ENCODE results near the gene ECI1.

DNA sequence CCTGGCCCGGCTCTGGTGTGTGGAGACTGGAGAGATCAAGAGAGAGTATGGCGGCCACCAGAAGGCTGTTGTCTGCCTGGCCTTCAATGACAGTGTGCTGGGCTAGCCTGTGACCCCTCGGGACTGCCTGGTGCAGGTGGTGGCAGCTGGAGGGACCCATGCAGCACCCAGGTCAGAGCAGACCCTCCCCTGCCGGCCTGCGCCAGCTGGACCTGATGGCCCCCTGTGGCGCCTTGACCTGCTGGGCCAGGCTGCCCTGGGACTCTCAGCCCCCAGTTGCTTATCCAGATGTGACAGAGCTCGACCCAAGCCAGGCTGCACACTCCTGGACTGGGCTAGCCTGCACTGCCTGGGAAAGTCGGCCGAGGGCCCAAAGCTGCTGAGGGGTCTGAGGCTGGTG is 42.6 kb downstream of the ECI1 start:
- TF ChIP-seq, protein P1, sequence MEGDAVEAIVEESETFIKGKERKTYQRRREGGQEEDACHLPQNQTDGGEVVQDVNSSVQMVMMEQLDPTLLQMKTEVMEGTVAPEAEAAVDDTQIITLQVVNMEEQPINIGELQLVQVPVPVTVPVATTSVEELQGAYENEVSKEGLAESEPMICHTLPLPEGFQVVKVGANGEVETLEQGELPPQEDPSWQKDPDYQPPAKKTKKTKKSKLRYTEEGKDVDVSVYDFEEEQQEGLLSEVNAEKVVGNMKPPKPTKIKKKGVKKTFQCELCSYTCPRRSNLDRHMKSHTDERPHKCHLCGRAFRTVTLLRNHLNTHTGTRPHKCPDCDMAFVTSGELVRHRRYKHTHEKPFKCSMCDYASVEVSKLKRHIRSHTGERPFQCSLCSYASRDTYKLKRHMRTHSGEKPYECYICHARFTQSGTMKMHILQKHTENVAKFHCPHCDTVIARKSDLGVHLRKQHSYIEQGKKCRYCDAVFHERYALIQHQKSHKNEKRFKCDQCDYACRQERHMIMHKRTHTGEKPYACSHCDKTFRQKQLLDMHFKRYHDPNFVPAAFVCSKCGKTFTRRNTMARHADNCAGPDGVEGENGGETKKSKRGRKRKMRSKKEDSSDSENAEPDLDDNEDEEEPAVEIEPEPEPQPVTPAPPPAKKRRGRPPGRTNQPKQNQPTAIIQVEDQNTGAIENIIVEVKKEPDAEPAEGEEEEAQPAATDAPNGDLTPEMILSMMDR (conservative IDR thresholded peaks at IDR 0.05), result no peak
- TF ChIP-seq ZFX (IDR thresholded peaks at IDR 0.05), result no peak
